Measurements from ENCODE around the gene TTYH3.

The TTYH3 gene

GRCh38 chr7:2649139-2649838 is 17.5 kb downstream of the TTYH3 start:
- no peak for DNase-seq (ENCODE audit: low read depth)

- no peak for DNase-seq (ENCODE audit: low read depth)
Observed at GRCh38 chr7:2649991-2650390, 18.2 kb downstream of the TTYH3 start.

GRCh38 chr7:2650451-2650850 is 18.7 kb downstream of the TTYH3 start:
- DNase-seq (ENCODE audit: low read depth), result no peak

GRCh38 chr7:2651336-2651735 is 19.6 kb downstream of the TTYH3 start:
- DNase-seq (ENCODE audit: low read depth), result no peak

- DNase-seq (ENCODE audit: low read depth), result no peak
Observed at GRCh38 chr7:2651847-2652735, 20.3 kb downstream of the TTYH3 start.

GRCh38 chr7:2652736-2653060 is 20.9 kb downstream of the TTYH3 start:
- no peak for DNase-seq (ENCODE audit: low read depth)

GRCh38 chr7:2654059-2654458 is 22.3 kb downstream of the TTYH3 start:
- DNase-seq (ENCODE audit: low read depth), result no peak

- DNase-seq (ENCODE audit: low read depth), result no peak
Observed at GRCh38 chr7:2655870-2656614, 24.3 kb downstream of the TTYH3 start.

GRCh38 chr7:2657208-2657607 is 25.4 kb downstream of the TTYH3 start:
- DNase-seq (ENCODE audit: low read depth), result no peak

GRCh38 chr7:2657920-2658671 is 26.3 kb downstream of the TTYH3 start:
- DNase-seq (ENCODE audit: low read depth), result no peak

- DNase-seq (ENCODE audit: low read depth), result no peak
Observed at GRCh38 chr7:2658941-2659340, 27.2 kb downstream of the TTYH3 start.

- no peak for DNase-seq (ENCODE audit: low read depth)
Observed at GRCh38 chr7:2659556-2660358, 28.0 kb downstream of the TTYH3 start.

- DNase-seq (ENCODE audit: low read depth), result no peak
Observed at GRCh38 chr7:2660359-2661095, 28.7 kb downstream of the TTYH3 start.

GRCh38 chr7:2661096-2661449 is 29.3 kb downstream of the TTYH3 start:
- DNase-seq (ENCODE audit: low read depth), result no peak

- DNase-seq (ENCODE audit: low read depth), result no peak
Observed at GRCh38 chr7:2661602-2662272, 30.0 kb downstream of the TTYH3 start.

- no peak for DNase-seq (ENCODE audit: low read depth)
Observed at GRCh38 chr7:2662273-2663120, 30.7 kb downstream of the TTYH3 start.

- peak; percentile 39 for DNase-seq (ENCODE audit: low read depth)
Observed at GRCh38 chr7:2663121-2663886, 31.5 kb downstream of the TTYH3 start.

- no peak for DNase-seq (ENCODE audit: low read depth)
Observed at GRCh38 chr7:2663960-2664359, 32.2 kb downstream of the TTYH3 start.
